HEK293 (cell line): ENCODE measurements around the gene SMURF2.

Experiments
- KLF10 ChIP-seq: fragments of 450-650 bp; IDR thresholded peaks from 2 replicates; pipeline ENCODE4 v1.5.1; 2018; ENCODE audit warnings: missing biosample characterization, mild to moderate bottlenecking, missing genetic modification characterization
- YY1 ChIP-seq: fragments of 450-650 bp; formaldehyde crosslinking; IDR thresholded peaks from 2 replicates; pipeline ENCODE4 v1.5.1; 2018; ENCODE audit warnings: missing biosample characterization, missing genetic modification characterization
- ZBTB7A ChIP-seq: fragments of 450-650 bp; formaldehyde crosslinking; IDR thresholded peaks from 2 replicates; pipeline ENCODE4 v1.5.1; 2016; ENCODE audit warnings: low read depth, missing biosample characterization, missing genetic modification characterization
- ZIC2 ChIP-seq: fragments of 450-650 bp; formaldehyde crosslinking; IDR thresholded peaks from 2 replicates; pipeline ENCODE4 v1.5.1; 2016; ENCODE audit warnings: missing biosample characterization, missing genetic modification characterization
- ZNF10 ChIP-seq: fragments of 450-650 bp; formaldehyde crosslinking; IDR thresholded peaks from 2 replicates; pipeline ENCODE4 v1.5.1; 2017; ENCODE audit warnings: missing biosample characterization, missing genetic modification characterization
- ZNF510 ChIP-seq: fragments of 450-650 bp; formaldehyde crosslinking; IDR thresholded peaks from 2 replicates; pipeline ENCODE4 v1.5.1; 2018; ENCODE audit warnings: mild to moderate bottlenecking, missing genetic modification characterization, missing biosample characterization; ENCODE audit not compliant: insufficient replicate concordance
- TF ChIP-seq, protein P1 (sequence below): fragments of 450-650 bp; formaldehyde crosslinking; IDR thresholded peaks from 2 replicates; pipeline ENCODE4 v1.5.1; 2016; ENCODE audit warnings: missing biosample characterization, missing genetic modification characterization
- TF ChIP-seq, protein P2 (sequence below): fragments of 450-650 bp; formaldehyde crosslinking; IDR thresholded peaks from 2 replicates; pipeline ENCODE4 v1.5.1; 2016; ENCODE audit warnings: missing biosample characterization, missing genetic modification characterization
- TF ChIP-seq, protein P3 (sequence below): fragments of 450-650 bp; formaldehyde crosslinking; IDR thresholded peaks from 2 replicates; pipeline ENCODE4 v1.5.1; 2016; ENCODE audit warnings: missing biosample characterization, missing genetic modification characterization

DNA sequence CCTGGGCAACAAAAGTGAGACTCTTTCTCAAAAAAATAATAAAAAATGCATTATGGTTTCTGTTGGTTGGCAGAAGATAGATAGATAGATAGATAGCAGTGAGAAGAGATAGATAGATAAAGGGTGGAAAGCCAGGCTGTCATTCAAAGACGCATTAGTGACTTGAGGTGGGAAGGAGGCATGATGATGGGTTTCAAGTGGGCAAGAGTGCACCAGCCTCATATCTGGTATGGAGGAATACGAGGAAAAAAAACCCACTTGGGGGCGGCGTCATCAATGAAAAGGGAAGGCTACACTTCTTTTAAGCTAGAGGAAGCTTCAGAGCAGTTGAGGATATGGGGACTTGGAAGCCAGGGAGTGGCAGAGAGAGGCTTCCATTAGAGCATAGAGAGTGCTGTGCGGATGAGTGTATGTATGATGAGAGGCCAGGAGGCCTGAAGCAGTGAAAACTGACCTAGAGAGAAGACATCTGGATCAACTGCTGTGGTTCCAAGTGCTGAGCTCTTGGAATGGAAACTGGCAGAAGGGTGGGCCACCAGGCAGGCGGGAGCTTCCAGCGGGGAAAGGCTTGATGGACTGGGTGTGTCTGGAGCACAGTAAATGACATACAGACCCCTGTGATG, 123.5 kb downstream of the SMURF2 start:
- TF ChIP-seq, protein P1, sequence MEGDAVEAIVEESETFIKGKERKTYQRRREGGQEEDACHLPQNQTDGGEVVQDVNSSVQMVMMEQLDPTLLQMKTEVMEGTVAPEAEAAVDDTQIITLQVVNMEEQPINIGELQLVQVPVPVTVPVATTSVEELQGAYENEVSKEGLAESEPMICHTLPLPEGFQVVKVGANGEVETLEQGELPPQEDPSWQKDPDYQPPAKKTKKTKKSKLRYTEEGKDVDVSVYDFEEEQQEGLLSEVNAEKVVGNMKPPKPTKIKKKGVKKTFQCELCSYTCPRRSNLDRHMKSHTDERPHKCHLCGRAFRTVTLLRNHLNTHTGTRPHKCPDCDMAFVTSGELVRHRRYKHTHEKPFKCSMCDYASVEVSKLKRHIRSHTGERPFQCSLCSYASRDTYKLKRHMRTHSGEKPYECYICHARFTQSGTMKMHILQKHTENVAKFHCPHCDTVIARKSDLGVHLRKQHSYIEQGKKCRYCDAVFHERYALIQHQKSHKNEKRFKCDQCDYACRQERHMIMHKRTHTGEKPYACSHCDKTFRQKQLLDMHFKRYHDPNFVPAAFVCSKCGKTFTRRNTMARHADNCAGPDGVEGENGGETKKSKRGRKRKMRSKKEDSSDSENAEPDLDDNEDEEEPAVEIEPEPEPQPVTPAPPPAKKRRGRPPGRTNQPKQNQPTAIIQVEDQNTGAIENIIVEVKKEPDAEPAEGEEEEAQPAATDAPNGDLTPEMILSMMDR (tag by site-specific recombination) = no peak
- TF ChIP-seq YY1 (tag by site-specific recombination) (no peak), ZNF10 (tag by site-specific recombination) (no peak), ZIC2 (tag by site-specific recombination) (no peak), KLF10 (tag by site-specific recombination) (no peak), ZBTB7A (tag by site-specific recombination) (no peak), ZNF510 (no peak)
- TF ChIP-seq, protein P2, sequence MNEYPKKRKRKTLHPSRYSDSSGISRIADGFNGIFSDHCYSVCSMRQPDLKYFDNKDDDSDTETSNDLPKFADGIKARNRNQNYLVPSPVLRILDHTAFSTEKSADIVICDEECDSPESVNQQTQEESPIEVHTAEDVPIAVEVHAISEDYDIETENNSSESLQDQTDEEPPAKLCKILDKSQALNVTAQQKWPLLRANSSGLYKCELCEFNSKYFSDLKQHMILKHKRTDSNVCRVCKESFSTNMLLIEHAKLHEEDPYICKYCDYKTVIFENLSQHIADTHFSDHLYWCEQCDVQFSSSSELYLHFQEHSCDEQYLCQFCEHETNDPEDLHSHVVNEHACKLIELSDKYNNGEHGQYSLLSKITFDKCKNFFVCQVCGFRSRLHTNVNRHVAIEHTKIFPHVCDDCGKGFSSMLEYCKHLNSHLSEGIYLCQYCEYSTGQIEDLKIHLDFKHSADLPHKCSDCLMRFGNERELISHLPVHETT = no peak
- TF ChIP-seq, protein P3, sequence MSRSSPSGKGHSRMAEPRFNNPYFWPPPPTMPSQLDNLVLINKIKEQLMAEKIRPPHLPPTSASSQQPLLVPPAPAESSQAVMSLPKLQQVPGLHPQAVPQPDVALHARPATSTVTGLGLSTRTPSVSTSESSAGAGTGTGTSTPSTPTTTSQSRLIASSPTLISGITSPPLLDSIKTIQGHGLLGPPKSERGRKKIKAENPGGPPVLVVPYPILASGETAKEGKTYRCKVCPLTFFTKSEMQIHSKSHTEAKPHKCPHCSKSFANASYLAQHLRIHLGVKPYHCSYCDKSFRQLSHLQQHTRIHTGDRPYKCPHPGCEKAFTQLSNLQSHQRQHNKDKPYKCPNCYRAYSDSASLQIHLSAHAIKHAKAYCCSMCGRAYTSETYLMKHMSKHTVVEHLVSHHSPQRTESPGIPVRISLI (tag by site-specific recombination) = no peak
